GM19452 (cell line): Measurements from ENCODE around the gene PI4KA.
"Not testable (repeated sequence)": the region's sequence is repeated elsewhere in the genome, so short reads cannot be mapped to it uniquely, and the experiment has no call there.

Experiments
- ATAC-seq: cut with Tn5 transposase; IDR thresholded peaks from one replicate; pipeline ENCODE4 v1.9.1; 2021; ENCODE audit not compliant: unreplicated experiment

PI4KA gene

GRCh38 chr22:20852076-20852475 is 6.5 kb downstream of the PI4KA start:
- no peak for ATAC-seq

- no peak for ATAC-seq
Observed at GRCh38 chr22:20847318-20847822, 11.2 kb downstream of the PI4KA start.

GRCh38 chr22:20844055-20845037 is 14.3 kb downstream of the PI4KA start:
- ATAC-seq: no peak

GRCh38 chr22:20843501-20843900 is 15.1 kb downstream of the PI4KA start:
- no peak for ATAC-seq

GRCh38 chr22:20840646-20841371 is 17.8 kb downstream of the PI4KA start:
- ATAC-seq: no peak

GRCh38 chr22:20839837-20840645 is 18.6 kb downstream of the PI4KA start:
- no peak for ATAC-seq

- not testable (repeated sequence) for ATAC-seq
Observed at GRCh38 chr22:20839354-20839753, 19.3 kb downstream of the PI4KA start.

GRCh38 chr22:20836987-20837823 is 21.4 kb downstream of the PI4KA start:
- no peak for ATAC-seq

- no peak for ATAC-seq
Observed at GRCh38 chr22:20834725-20835124, 23.9 kb downstream of the PI4KA start.

- ATAC-seq: no peak
Observed at GRCh38 chr22:20834206-20834605, 24.4 kb downstream of the PI4KA start.

- no peak for ATAC-seq
Observed at GRCh38 chr22:20833225-20833665, 25.4 kb downstream of the PI4KA start.

- no peak for ATAC-seq
Observed at GRCh38 chr22:20829491-20830134, 29.0 kb downstream of the PI4KA start.

GRCh38 chr22:20826373-20827152 is 32.0 kb downstream of the PI4KA start:
- ATAC-seq: not testable (repeated sequence)

- ATAC-seq: no peak
Observed at GRCh38 chr22:20825624-20826023, 33.0 kb downstream of the PI4KA start.

GRCh38 chr22:20825216-20825615 is 33.4 kb downstream of the PI4KA start:
- ATAC-seq: not testable (repeated sequence)

- no peak for ATAC-seq
Observed at GRCh38 chr22:20823264-20823663, 35.3 kb downstream of the PI4KA start.

- no peak for ATAC-seq
Observed at GRCh38 chr22:20822240-20822639, 36.4 kb downstream of the PI4KA start.

GRCh38 chr22:20821717-20822239 is 36.8 kb downstream of the PI4KA start:
- not testable (repeated sequence) for ATAC-seq
